ENCODE measurements around the gene CLBA1. TPM values are rescaled to one million over a fixed set of nuclear protein-coding genes. Genes with fewer than 3 reads are reported as not detected.

The CLBA1 gene
- total and polyA plus RNA-seq, 2 donors (not counting 1 experiment from before 2014, with no cell fraction given): 11.3 to 11.7 TPM

- Histone ChIP-seq H3K79me2 (ENCODE audit: control insufficient read depth, insufficient read depth, low read length) (no peaks in the 10 kb centered on the region), H3K9me3 (ENCODE audit: control insufficient read depth, insufficient read depth, low read depth, low read length) (no peaks in the 10 kb centered on the region), H2AFZ (ENCODE audit: low read length) (no peak overlapping the region), H3K4me2 (ENCODE audit: extremely low read depth, insufficient read depth, low read length) (no peak overlapping the region), H3K4me3 (replicated peaks in 1 of 4; ENCODE audit: control extremely low read depth in 1 of 4, insufficient read depth in 1 of 4, low read depth in 3 of 4, low read length in 4 of 4) (no peak overlapping the region), H3K4me1 (ENCODE audit: control insufficient read depth, extremely low read depth, insufficient read depth, low read length) (no peaks in the 10 kb centered on the region), H3K27me3 (ENCODE audit: control insufficient read depth, insufficient read depth, low read length) (no peaks in the 10 kb centered on the region), H3K36me3 (ENCODE audit: control insufficient read depth, insufficient read depth, low read length) (peaks cover 12% of the 10 kb centered on the region), H3K9ac (ENCODE audit: insufficient read depth, low read length) (no peak overlapping the region), H3K27ac (ENCODE audit: insufficient read depth, low read length) (no peak overlapping the region), H4K20me1 (ENCODE audit: control insufficient read depth, extremely low read depth, insufficient read depth, low read length) (no peaks in the 10 kb centered on the region)
- no peak for TF ChIP-seq CTCF (conservative IDR thresholded peaks at IDR 0.05 in 1 of 2, IDR thresholded peaks at IDR 0.05 in 1 of 2; ENCODE audit: low read depth in 1 of 2, low read length in 2 of 2)
- no peak for TF ChIP-seq EZH2 (IDR thresholded peaks at IDR 0.05; ENCODE audit: low read length, missing control alignments)
- DNase-seq (ENCODE audit: low read depth in 2 of 2): no peak
These were observed 10.4 kb downstream of the CLBA1 start for GRCh38 chr14:104996032-104996431.

- Histone ChIP-seq H3K4me1 (ENCODE audit: control insufficient read depth, extremely low read depth, insufficient read depth, low read length) (no peaks in the 10 kb centered on the region), H2AFZ (ENCODE audit: low read length) (no peak overlapping the region), H4K20me1 (ENCODE audit: control insufficient read depth, extremely low read depth, insufficient read depth, low read length) (no peaks in the 10 kb centered on the region), H3K79me2 (ENCODE audit: control insufficient read depth, insufficient read depth, low read length) (no peaks in the 10 kb centered on the region), H3K9ac (ENCODE audit: insufficient read depth, low read length) (no peak overlapping the region), H3K9me3 (ENCODE audit: control insufficient read depth, insufficient read depth, low read depth, low read length) (no peaks in the 10 kb centered on the region), H3K27ac (ENCODE audit: insufficient read depth, low read length) (no peak overlapping the region), H3K4me2 (ENCODE audit: extremely low read depth, insufficient read depth, low read length) (no peak overlapping the region), H3K36me3 (ENCODE audit: control insufficient read depth, insufficient read depth, low read length) (peaks cover 12% of the 10 kb centered on the region), H3K27me3 (ENCODE audit: control insufficient read depth, insufficient read depth, low read length) (no peaks in the 10 kb centered on the region), H3K4me3 (replicated peaks in 1 of 4; ENCODE audit: control extremely low read depth in 1 of 4, insufficient read depth in 1 of 4, low read depth in 3 of 4, low read length in 4 of 4) (no peak overlapping the region)
- DNase-seq (ENCODE audit: low read depth in 2 of 2): no peak
- TF ChIP-seq EZH2 (IDR thresholded peaks at IDR 0.05; ENCODE audit: low read length, missing control alignments): no peak
- TF ChIP-seq CTCF (conservative IDR thresholded peaks at IDR 0.05 in 1 of 2, IDR thresholded peaks at IDR 0.05 in 1 of 2; ENCODE audit: low read depth in 1 of 2, low read length in 2 of 2): no peak
These were observed 10.9 kb downstream of the CLBA1 start for GRCh38 chr14:104996483-104996882.

- H3K36me3 ChIP-seq (ENCODE audit: control insufficient read depth, insufficient read depth, low read length): peaks cover 4% of the 10 kb centered on the region
- no peaks in the 10 kb centered on the region for H3K27me3 ChIP-seq (ENCODE audit: control insufficient read depth, insufficient read depth, low read length)
- no peaks in the 10 kb centered on the region for H3K9me3 ChIP-seq (ENCODE audit: control insufficient read depth, insufficient read depth, low read depth, low read length)
- no peak for TF ChIP-seq CTCF (conservative IDR thresholded peaks at IDR 0.05 in 1 of 2, IDR thresholded peaks at IDR 0.05 in 1 of 2; ENCODE audit: low read depth in 1 of 2, low read length in 2 of 2)
- no peak for TF ChIP-seq EZH2 (IDR thresholded peaks at IDR 0.05; ENCODE audit: low read length, missing control alignments)
- H3K27ac ChIP-seq (ENCODE audit: insufficient read depth, low read length): no peak overlapping the region
- H2AFZ ChIP-seq (ENCODE audit: low read length): no peak overlapping the region
- H3K4me3 ChIP-seq (replicated peaks in 1 of 4; ENCODE audit: control extremely low read depth in 1 of 4, insufficient read depth in 1 of 4, low read depth in 3 of 4, low read length in 4 of 4): no peak overlapping the region
- no peak overlapping the region for H3K4me2 ChIP-seq (ENCODE audit: extremely low read depth, insufficient read depth, low read length)
- no peak overlapping the region for H3K9ac ChIP-seq (ENCODE audit: insufficient read depth, low read length)
- DNase-seq (ENCODE audit: low read depth in 2 of 2): no peak
- H4K20me1 ChIP-seq (ENCODE audit: control insufficient read depth, extremely low read depth, insufficient read depth, low read length): no peaks in the 10 kb centered on the region
- no peaks in the 10 kb centered on the region for H3K4me1 ChIP-seq (ENCODE audit: control insufficient read depth, extremely low read depth, insufficient read depth, low read length)
- H3K79me2 ChIP-seq (ENCODE audit: control insufficient read depth, insufficient read depth, low read length): no peaks in the 10 kb centered on the region
These were observed 13.2 kb downstream of the CLBA1 start for GRCh38 chr14:104998801-104999200.

Data from fibroblast of lung (primary cell).